HG03521 (cell line): ENCODE results near the gene QKI.
"Not testable (repeated sequence)": the region's sequence is repeated elsewhere in the genome, so short reads cannot be mapped to it uniquely, and the experiment has no call there.

Experiments used
- ATAC-seq: cut with Tn5 transposase; IDR thresholded peaks from one replicate; pipeline ENCODE4 v1.9.1; 2021; ENCODE audit warnings: mild to moderate bottlenecking, moderate library complexity; ENCODE audit not compliant: unreplicated experiment

The QKI gene

DNA sequence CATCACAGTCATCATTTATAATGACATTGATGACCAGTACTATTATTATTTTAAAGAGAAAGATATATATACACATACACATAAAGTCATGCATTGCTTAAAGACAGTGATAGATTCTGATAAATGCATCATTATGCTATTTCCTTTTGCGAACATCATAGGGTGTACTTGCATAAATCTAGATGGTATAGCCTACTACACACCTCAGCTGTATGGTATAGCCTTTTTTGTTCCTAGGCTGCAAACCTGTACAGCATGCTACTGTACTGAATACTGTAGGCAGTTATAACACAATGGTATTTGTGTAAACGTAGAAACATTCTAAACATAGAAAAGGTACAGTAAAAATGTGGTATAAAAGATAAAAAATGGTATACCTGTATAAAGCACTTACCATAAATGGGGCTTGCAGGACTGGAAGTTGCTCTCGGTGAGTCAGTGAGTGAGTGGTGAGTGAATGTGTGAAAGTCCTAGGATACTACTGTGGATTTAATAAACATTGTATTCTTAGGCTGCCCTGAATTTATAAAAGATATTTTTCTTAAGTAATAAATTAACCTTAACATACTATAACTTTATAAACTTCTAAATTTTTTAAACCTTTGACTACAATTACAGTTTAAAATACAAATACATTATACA is 23.9 kb downstream of the QKI start:
- ATAC-seq, result no peak

- no peak for ATAC-seq
Observed at GRCh38 chr6:163438940-163439335, 24.4 kb downstream of the QKI start.

DNA sequence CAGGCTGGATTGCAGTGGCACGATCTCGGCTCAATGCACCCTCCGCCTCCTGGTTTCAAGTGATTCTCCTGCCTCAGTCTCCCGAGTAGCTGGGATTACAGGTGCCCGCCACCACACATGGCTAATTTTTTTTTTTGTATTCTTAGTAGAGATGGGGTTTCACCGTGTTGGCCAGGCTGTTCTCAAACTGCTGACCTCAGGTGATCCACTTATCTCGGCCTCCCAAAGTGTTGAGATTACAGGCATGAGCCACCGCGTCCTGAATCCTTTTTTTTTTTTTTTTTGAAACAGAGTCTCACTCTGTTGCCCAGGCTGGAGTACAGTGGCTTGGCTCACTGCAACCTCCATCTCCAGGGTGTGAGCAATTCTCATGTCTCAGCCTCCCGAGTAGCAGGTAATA is 24.9 kb downstream of the QKI start:
- not testable (repeated sequence) for ATAC-seq

GRCh38 chr6:163439997-163440396 is 25.5 kb downstream of the QKI start:
- no peak for ATAC-seq

GRCh38 chr6:163442336-163442735 is 27.8 kb downstream of the QKI start:
- ATAC-seq, result no peak

DNA sequence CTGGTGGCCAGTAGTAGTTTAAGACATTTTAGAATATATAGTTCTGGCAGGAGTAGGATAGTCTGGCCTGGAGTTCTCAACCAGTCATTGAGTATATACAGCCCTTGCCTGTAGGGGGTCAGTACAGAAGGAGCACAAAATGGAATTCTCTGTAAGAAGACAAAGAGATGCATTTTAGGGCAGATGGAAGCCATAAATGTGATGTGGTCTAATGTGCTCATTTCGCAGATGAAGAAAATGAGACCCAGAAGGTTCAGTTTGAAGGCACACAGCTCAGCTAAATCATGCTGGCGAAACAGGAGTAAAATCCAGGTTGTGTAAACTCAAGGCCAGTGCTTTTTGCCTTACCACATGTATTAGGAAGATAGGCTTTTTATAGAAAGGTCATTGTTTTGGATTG is 29.6 kb downstream of the QKI start:
- no peak for ATAC-seq

GRCh38 chr6:163446549-163446948 is 32.0 kb downstream of the QKI start:
- no peak for ATAC-seq

- no peak for ATAC-seq
Observed at GRCh38 chr6:163449076-163449475, 34.6 kb downstream of the QKI start.

DNA sequence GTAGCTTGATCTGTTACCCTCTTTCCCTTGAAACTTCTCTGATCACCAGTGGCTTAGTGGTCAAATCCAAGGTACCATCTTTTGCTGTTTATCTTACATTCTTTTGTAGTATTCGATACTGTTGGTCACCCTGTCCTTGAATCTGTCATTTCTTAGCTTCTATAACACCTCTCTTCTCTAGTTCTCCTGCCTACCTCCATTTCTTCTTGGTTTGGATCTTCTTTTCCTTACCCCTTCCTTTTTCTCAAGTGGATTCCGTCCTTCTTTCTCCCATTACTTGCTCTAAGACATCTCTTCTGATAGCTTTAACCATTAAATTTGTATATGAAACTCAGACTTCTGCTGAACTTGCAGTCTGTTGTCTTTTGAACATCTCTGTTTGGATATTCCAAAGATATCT is 39.9 kb downstream of the QKI start:
- no peak for ATAC-seq

- ATAC-seq, result no peak
Observed at GRCh38 chr6:163455552-163455951, 41.0 kb downstream of the QKI start.

DNA sequence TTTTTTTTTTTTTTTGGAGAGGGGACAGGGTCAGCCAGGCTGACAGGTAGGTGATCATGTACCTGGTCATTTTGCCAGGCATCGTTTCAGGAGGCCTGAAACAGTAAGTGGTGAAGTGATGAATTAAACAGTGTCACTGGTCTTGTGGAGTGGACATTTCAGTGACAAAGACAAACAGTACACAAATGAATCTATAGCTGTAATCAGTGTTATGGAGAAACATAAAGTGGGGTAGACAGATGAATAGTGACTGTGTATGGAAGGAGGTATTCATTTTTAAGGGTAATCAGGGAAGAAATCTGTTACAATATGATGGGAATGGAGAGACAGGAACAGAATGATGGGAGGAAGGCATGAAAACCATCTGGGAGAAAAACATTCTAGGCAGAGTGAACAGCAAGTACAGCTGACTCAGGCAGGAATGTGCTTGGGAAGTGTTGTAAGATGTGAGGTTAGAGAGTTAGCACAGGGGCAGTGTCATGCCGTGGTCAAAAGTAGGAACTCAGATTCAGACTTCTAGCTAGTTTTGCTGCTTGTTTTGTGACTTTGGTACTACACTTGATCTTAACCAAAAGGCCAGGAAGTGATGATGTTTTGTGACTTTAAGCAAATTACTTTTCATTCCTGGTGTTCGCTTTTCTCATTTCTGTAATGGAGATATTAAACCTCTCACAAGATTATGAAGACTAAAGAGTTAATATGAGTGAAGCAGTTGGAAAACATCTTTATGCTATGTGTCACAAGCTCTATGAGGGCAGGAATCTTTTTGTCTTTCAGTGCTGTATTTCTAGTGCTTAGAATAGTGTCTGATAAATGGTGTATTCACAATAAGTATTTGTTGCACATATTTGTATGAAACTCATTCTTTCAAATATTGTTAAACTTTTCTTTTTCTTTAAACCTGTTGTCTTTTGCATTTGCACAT is 43.4 kb downstream of the QKI start:
- no peak for ATAC-seq

DNA sequence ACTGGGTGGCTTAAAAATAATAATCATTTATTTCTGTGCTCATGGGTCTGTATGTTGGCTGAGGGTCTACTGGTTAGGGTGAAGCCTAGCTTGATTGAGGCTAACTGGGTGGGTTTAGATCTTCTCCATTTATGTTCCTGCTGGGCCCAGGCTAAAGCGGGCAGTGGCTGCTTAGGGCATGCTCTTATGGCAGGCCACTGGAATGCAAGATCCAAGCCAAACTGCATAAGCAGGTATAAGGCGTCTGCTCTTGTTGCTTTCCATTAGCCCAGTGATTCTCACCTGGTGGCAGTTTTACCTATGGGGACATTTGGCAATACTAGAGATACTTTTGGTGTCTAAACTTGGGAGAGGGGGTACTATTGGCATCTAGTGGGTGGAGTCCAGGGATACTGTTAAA is 44.5 kb downstream of the QKI start:
- ATAC-seq, result no peak

- ATAC-seq, result no peak
Observed at GRCh38 chr6:163459536-163459935, 45.0 kb downstream of the QKI start.

- ATAC-seq, result peak; percentile 87
Observed at GRCh38 chr6:163460307-163460782, 45.8 kb downstream of the QKI start.

GRCh38 chr6:163461696-163462095 is 47.2 kb downstream of the QKI start:
- no peak for ATAC-seq

GRCh38 chr6:163463180-163463579 is 48.7 kb downstream of the QKI start:
- no peak for ATAC-seq

DNA sequence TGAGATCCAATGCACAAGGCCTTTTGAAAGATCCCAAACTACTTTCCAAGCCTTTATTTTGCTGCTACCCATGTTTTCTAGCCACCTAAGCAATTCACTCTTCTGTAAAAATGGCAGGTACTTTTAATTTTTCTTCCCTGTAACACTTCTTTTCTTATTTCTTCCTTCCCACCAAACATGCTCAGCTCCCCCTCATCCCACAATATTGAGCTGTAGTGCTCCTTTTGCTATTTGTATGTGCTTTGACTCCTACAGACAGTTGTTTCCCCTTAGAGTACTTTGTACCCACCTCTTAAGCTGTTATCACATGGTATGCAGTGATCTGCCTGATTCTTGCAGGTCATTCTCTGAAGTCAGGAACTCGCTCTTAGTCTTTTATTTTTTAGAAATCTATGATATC is 49.3 kb downstream of the QKI start:
- ATAC-seq, result no peak

DNA sequence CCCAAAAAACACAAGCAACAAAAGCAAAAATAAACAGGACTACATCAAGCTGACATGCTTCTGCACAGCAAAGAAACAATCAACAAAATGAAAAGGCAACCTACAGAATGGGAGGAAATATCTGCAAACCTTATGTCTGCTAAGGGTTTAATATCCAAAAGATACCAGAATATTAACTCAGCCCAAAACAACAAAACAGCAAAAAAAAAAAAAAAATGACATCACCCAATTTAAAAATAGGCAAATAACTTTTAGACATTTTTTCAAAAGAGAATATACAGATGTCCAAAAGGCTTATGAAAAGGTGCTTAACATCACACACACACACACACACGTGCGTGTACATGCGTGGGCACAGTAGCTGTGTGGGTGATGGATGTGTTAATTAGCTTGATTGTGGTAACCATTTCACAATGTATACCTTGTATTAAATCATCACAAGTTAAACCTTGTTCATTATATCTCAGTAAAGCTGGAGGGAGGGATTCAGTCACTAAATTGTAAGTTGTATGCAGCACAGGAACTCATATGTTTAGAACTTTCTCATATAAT is 52.4 kb downstream of the QKI start:
- no peak for ATAC-seq

DNA sequence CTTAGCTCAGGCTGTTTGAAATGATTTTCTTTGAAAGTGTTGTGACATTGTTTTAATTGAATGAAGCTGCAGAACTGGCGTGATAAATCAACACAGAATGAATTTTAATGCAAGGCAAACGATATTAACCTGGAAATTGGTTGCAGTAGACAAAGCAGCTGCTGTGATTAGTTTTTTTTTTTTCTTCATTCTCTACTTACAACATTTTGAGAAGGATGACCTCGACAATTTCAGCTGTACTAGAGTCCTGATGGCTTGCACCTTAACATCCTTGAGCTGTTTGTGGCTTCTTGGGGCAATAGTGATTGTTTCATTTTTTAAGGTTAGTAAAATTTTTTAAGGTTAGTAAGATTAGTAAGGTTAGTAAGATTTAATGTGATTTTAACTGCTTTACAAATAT is 54.2 kb downstream of the QKI start:
- no peak for ATAC-seq

DNA sequence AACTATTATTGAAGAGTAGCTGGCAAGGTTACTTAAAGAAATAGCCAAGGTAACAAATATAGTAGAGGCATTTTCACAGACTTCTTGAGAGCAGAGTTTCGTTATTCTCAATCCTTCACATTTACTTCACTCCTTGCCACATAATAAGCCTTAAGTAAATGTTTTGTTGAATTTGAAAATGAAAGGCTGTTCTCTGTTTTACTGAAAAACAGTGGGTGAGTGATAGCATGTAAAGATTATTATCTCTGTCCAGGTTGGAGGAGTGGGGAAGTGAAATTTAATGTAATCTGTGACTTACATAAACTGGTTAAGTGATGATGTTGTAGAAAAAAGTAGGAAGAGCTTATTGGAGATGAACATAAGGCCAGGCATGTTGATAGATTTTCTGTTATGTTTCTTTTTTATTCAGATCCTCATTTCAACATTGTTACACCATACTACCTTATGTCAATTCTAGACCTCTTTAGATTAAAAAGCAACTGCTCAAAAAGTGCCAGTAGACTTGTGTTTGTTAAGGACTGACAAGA is 55.0 kb downstream of the QKI start:
- ATAC-seq, result no peak

- ATAC-seq, result no peak
Observed at GRCh38 chr6:163470611-163471010, 56.1 kb downstream of the QKI start.

GRCh38 chr6:163474581-163474980 is 60.1 kb downstream of the QKI start:
- no peak for ATAC-seq
